ENCODE measurements around the gene PTX4.

The PTX4 gene

GRCh38 chr16:1527836-1528811, 39.4 kb upstream of the PTX4 start:
- TF ChIP-seq EZH2phosphoT487 (IDR thresholded peaks at IDR 0.05; ENCODE audit: borderline replicate concordance) (no peak), CTCF (conservative IDR thresholded peaks at IDR 0.05; ENCODE audit: low read length) (no peak)
- Histone ChIP-seq H3K36me3 (ENCODE audit: insufficient read depth, low read length) (no peaks in the 10 kb centered on the region), H3K4me1 (ENCODE audit: insufficient read depth, low read length, poor library complexity, severe bottlenecking) (peaks cover 9% of the 10 kb centered on the region), H3K27me3 (ENCODE audit: insufficient read depth, low read length, poor library complexity, severe bottlenecking) (no peaks in the 10 kb centered on the region), H3K79me2 (ENCODE audit: insufficient read depth, low read length) (no peaks in the 10 kb centered on the region), H3K9me3 (ENCODE audit: insufficient read depth, low read depth, low read length) (no peaks in the 10 kb centered on the region), H3K4me3 (ENCODE audit: low read length, poor library complexity, severe bottlenecking) (no peak overlapping the region), H2AFZ (ENCODE audit: low read length) (no peak overlapping the region), H3K9ac (ENCODE audit: low read depth, low read length, poor library complexity, severe bottlenecking) (no peak overlapping the region), H4K20me1 (ENCODE audit: insufficient read depth, low read length, poor library complexity, severe bottlenecking) (no peaks in the 10 kb centered on the region), H3F3A (ENCODE audit: low read depth) (no peaks in the 10 kb centered on the region), H3K9me2 (replicated peaks; ENCODE audit: low read depth, low read length) (no peaks in the 10 kb centered on the region), H3K4me2 (ENCODE audit: low read depth, low read length, poor library complexity, severe bottlenecking) (no peak overlapping the region)

- Histone ChIP-seq H3F3A (ENCODE audit: low read depth) (no peaks in the 10 kb centered on the region), H3K9me2 (replicated peaks; ENCODE audit: low read depth, low read length) (no peaks in the 10 kb centered on the region), H3K9me3 (ENCODE audit: insufficient read depth, low read depth, low read length) (no peaks in the 10 kb centered on the region), H3K9ac (ENCODE audit: low read depth, low read length, poor library complexity, severe bottlenecking) (peak overlapping the region; percentile 63), H3K36me3 (ENCODE audit: insufficient read depth, low read length) (no peaks in the 10 kb centered on the region), H4K20me1 (ENCODE audit: insufficient read depth, low read length, poor library complexity, severe bottlenecking) (no peaks in the 10 kb centered on the region), H3K79me2 (ENCODE audit: insufficient read depth, low read length) (no peaks in the 10 kb centered on the region), H3K27me3 (ENCODE audit: insufficient read depth, low read length, poor library complexity, severe bottlenecking) (no peaks in the 10 kb centered on the region), H2AFZ (ENCODE audit: low read length) (no peak overlapping the region), H3K4me2 (ENCODE audit: low read depth, low read length, poor library complexity, severe bottlenecking) (peak overlapping the region; percentile 70), H3K4me3 (ENCODE audit: low read length, poor library complexity, severe bottlenecking) (peak overlapping the region; percentile 29), H3K4me1 (ENCODE audit: insufficient read depth, low read length, poor library complexity, severe bottlenecking) (peaks cover 9% of the 10 kb centered on the region)
- no peak for TF ChIP-seq EZH2phosphoT487 (IDR thresholded peaks at IDR 0.05; ENCODE audit: borderline replicate concordance)
- TF ChIP-seq CTCF (conservative IDR thresholded peaks at IDR 0.05; ENCODE audit: low read length): no peak
Observed at GRCh38 chr16:1526608-1527555, 38.1 kb upstream of the PTX4 start.

- no peaks in the 10 kb centered on the region for H3K9me2 ChIP-seq (replicated peaks; ENCODE audit: low read depth, low read length)
- TF ChIP-seq EZH2phosphoT487 (IDR thresholded peaks at IDR 0.05; ENCODE audit: borderline replicate concordance): no peak
- TF ChIP-seq CTCF (conservative IDR thresholded peaks at IDR 0.05; ENCODE audit: low read length): no peak
- H3K79me2 ChIP-seq (ENCODE audit: insufficient read depth, low read length): no peaks in the 10 kb centered on the region
- H3K9me3 ChIP-seq (ENCODE audit: insufficient read depth, low read depth, low read length): no peaks in the 10 kb centered on the region
- H3K4me3 ChIP-seq (ENCODE audit: low read length, poor library complexity, severe bottlenecking): no peak overlapping the region
- no peaks in the 10 kb centered on the region for H3F3A ChIP-seq (ENCODE audit: low read depth)
- H2AFZ ChIP-seq (ENCODE audit: low read length): no peak overlapping the region
- H3K4me1 ChIP-seq (ENCODE audit: insufficient read depth, low read length, poor library complexity, severe bottlenecking): peaks cover 9% of the 10 kb centered on the region
- H3K36me3 ChIP-seq (ENCODE audit: insufficient read depth, low read length): no peaks in the 10 kb centered on the region
- no peaks in the 10 kb centered on the region for H4K20me1 ChIP-seq (ENCODE audit: insufficient read depth, low read length, poor library complexity, severe bottlenecking)
- peak overlapping the region; percentile 63 for H3K9ac ChIP-seq (ENCODE audit: low read depth, low read length, poor library complexity, severe bottlenecking)
- H3K27me3 ChIP-seq (ENCODE audit: insufficient read depth, low read length, poor library complexity, severe bottlenecking): no peaks in the 10 kb centered on the region
- H3K4me2 ChIP-seq (ENCODE audit: low read depth, low read length, poor library complexity, severe bottlenecking): no peak overlapping the region
Observed at GRCh38 chr16:1525871-1526607, 37.3 kb upstream of the PTX4 start.
